Fibroblast of skin of left quadriceps (primary cell): Measurements from ENCODE around the gene IRS2.
"Not testable (repeated sequence)": the region's sequence is repeated elsewhere in the genome, so short reads cannot be mapped to it uniquely, and the experiment has no call there.

Experiments used
- DNase-seq, 2 experiments: peaks; one replicate each; pipeline ENCODE4 v3.0.0-alpha.2; 2013; ENCODE audit warnings: low read depth in 2 of 2

The IRS2 gene, protein sequence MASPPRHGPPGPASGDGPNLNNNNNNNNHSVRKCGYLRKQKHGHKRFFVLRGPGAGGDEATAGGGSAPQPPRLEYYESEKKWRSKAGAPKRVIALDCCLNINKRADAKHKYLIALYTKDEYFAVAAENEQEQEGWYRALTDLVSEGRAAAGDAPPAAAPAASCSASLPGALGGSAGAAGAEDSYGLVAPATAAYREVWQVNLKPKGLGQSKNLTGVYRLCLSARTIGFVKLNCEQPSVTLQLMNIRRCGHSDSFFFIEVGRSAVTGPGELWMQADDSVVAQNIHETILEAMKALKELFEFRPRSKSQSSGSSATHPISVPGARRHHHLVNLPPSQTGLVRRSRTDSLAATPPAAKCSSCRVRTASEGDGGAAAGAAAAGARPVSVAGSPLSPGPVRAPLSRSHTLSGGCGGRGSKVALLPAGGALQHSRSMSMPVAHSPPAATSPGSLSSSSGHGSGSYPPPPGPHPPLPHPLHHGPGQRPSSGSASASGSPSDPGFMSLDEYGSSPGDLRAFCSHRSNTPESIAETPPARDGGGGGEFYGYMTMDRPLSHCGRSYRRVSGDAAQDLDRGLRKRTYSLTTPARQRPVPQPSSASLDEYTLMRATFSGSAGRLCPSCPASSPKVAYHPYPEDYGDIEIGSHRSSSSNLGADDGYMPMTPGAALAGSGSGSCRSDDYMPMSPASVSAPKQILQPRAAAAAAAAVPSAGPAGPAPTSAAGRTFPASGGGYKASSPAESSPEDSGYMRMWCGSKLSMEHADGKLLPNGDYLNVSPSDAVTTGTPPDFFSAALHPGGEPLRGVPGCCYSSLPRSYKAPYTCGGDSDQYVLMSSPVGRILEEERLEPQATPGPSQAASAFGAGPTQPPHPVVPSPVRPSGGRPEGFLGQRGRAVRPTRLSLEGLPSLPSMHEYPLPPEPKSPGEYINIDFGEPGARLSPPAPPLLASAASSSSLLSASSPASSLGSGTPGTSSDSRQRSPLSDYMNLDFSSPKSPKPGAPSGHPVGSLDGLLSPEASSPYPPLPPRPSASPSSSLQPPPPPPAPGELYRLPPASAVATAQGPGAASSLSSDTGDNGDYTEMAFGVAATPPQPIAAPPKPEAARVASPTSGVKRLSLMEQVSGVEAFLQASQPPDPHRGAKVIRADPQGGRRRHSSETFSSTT (N-terminal part only)

DNA sequence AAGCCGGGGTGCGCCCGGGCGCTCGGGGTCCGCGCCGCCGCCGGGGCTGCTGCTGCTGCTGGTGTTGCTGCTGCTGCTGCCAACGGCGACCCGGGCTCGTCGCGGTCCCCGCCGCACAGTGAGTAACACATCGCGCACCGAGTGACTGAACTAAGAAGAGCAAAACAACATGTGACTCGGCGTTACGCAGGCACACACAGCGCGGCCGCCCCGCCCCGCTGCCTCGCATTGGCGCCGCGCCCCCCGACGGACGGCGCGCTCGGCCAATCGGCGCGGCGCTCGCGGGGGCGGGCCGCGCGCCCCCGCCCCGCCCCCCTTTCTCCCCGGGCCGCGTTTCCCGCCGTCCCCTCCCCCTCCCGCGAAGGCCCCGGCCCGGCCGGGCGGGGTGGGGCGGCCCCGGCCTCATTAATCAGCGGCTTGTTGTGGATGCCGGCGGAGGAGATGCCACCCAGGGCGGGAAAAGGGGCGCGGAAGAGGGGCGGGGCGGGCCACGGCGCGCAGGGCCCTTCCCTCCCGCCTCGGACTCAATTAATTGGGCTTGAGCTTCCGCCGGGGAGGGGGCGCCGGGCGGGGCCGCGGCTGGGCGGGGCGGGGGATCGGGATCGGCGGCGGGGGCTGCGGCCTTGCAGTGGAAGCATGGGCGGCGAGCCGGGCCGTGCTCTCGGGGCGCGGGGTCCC is at the start of gene IRS2:
Gene IRS2, minus strand, starts transcription at position 127 of the 678 bp plus-strand sequence. CDS start 530 bp downstream, outside the sequence.
- peak; percentile 83 for DNase-seq

DNA sequence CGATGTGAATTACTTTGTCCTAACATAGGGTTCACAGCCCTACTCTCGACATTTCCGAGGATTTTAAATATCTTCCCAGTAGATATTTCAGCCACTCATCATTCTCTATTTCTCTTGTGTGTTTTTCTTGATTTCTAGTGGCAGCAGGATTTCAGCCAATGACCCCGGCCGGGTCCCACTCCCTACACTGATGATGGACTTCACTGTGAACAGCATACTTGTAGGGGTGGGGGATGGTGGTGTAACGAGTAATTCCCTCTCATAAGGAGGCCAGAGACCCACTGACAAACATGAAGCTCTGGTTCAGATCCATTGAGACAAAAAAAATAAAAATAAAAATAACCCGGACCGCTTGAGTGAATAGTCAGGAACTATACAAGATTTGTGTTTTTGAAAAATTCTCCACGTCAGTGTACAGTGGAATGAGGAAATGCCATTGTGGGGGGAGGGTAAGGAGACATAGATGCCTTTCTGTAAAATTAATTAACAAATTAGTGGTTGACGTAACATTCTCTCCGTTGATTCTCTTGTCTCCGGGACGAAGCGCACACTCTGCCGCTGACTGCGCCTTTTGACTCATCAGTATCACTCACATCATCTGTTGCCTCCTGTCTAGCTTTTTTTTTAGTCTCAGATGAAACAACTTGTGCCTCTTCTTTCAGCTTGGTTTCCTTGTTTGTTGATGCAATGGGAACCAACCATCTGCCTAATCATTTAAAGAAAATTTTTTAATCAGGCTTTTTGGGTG is 48.8 kb upstream of the IRS2 start:
- peak in 1 of 2 experiments; percentile 14 for DNase-seq

DNA sequence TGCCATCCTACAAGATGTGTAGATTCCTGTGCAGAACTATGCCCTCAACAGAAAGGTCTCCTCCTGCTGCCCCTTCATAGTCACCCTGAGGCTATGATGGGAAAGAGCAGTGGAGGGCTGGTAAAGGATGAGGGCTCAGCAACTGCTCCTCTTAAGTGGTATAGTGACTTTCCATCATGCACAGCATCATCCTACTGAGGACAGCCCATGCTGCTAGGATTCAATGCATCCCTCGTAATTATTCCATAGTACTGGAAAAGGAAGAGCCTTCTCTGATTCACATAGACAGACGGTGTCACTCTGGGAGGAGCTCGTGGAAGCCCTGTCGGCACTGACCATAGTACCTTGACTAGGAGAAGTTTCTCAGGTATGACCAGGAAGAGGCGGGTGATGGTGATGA is 47.6 kb upstream of the IRS2 start:
- DNase-seq = no peak

DNA sequence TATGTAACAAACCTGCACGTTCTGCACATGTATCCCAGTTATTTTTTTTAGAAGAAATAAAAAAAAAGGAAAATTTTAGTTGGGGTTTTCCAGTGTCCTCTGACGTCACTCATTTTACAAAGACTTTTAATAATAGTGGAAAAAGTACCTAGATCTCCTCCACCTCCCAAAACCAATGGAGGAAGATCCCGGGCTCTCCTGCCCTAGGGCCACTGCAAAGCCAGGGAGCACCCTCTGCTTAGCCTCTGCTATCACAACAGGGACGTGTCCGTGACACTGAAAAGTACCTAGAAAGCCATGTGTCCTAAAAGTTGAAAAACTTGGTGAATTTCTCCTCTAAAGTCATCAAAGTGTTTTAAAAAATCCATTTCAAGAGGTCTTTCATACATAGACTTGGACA is 46.7 kb upstream of the IRS2 start:
- no peak for DNase-seq

DNA sequence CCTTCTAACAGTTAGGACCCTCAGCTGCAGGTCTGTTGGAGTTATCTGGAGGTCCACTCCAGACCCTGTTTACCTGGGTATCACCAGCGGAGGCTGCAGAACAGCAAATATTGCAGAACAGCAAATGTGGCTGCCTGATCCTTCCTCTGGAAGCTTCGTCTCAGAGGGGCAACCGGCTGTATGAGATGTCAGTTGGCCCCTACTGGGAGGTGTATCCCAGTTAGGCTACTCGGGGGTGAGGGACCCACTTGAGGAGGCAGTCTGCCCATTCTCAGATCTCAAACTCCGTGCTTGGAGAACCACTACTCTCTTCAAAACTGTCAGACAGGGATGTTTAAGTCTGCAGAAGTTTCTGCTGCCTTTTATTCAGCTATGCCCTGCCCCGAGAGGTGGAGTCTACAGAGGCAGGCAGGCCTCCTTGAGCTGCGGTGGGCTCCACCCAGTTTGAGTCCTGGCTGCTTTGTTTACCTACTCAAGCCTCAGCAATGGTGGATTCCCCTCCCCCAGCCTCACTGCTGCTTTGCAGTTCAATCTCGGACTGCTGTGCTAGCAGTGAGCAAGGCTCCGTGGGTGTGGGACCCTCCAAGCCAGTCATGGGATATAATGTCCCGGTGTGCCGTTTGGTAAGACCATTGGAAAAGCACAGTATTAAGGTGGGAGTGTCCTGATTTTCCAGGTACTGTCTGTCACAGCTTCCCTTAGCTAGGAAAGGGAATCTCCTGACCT is 42.4 kb upstream of the IRS2 start:
- DNase-seq = not testable (repeated sequence)

DNA sequence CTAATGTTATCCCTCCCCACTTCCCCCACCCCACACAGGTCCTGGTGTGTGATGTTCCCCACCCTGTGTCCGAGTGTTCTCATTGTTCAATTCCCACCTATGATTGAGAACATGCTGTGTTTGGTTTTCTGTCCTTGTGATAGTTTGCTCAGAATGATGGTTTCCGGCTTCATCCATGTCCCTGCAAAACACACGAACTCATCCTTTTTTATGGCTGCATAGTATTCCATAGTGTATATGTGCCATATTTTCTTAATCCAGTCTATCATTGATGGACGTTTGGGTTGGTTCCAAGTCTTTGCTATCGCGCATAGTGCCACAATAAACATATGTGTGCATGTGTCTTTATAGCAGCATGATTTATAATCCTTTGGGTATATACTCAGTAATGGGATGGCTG is 36.8 kb upstream of the IRS2 start:
- DNase-seq = not testable (repeated sequence)

DNA sequence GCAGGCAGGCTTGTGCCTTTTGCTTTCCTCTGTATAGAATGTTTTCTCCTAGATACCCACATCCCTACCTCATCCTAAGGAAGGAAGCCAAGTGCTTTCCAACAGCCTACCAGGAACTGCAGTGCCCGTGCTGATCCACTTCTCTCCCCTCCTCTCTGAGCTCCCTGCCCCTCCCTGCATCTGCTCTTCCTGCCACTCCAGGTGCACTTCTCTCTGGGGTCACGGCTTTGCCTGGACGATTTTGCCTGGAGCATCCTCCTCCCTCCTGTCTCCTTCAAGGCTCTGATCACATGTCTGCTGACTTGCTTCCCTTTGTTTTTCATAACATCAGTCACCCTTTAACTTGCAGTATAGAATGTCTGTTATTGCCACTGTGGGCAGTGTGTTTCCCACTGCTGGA is 34.7 kb upstream of the IRS2 start:
- DNase-seq = no peak

DNA sequence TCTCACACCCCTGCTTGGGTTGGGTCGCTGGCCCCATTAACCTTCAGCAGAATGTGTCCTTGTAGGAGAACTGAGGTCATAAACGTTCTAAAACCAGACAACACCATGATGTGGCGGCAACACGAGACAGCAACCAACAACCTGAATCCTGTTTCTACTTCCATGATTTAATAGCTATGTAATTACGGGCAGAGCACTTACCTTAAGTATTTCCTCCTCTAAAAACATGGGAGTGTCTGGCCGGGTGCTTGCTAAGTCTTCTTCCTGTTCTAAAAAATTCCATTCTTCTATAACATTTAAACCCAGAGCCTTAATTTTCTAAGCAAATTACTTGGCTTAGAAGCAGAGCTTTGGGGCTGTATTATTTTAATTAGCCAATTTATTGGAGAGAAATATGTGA is 33.5 kb upstream of the IRS2 start:
- DNase-seq = no peak

DNA sequence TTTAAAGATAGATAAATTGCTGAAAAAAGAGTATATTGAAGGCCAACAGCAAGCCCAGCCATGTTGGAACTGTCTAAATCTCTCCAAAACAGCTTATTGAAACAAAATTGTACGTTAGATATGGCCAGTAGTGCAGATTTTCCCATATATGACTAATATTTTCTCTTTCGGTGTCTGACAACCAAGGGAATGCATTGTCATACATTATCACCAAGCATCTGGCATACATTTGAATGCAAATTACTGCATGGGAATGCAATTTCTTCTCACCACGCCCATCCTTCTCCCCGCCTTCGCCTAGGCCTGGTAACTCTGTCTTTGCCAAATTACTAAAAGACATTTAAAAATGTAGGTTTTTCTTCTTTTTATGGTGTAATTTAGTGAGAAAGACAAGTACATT is 32.5 kb upstream of the IRS2 start:
- peak; percentile 72 to 75 for DNase-seq

DNA sequence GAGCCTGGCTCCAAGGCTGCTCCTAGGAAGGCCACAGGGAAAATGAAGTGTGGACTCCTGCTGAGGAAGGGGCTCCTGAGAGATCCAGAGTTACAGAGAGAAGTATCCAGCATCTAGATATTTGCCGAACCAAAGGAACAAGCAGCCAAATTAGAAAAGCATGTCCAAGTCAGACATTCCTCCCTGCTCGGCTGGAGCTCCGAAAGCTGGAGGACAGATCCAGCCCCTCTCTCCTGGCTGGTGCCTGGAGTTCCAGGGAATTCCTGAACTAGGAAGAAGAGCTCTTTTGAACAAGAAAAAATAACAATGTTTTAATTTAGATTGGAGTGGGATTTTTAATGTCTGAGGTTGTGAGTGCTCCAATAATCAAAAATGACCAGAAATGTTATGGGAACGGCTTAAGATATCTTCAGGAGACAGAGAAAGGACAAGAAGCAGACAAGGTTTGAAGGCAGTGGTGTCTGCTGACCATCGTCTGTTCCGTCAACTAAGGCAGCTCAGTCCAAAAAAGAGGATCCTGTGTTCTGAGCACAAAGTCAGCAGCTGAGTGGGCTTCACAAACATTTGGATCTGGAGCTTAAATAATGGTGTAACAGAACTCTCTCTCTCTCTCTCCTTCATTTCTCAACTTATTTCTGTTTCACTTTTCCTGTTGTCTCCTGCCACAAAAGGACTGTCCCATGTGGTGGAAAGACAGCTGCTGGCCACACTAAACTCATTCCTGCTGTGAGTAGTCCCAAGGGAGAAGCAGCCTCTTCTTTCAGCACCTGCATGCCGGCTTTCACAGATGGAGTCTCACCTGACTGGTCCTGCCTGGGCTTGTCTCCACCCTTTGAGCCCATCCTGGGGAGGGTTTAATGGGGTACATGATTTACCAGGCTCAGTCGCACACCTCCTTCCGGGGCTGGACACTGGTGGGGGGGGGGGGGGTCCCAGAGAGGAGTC is 31.5 kb upstream of the IRS2 start:
- DNase-seq = peak in 1 of 2 experiments; percentile 14

DNA sequence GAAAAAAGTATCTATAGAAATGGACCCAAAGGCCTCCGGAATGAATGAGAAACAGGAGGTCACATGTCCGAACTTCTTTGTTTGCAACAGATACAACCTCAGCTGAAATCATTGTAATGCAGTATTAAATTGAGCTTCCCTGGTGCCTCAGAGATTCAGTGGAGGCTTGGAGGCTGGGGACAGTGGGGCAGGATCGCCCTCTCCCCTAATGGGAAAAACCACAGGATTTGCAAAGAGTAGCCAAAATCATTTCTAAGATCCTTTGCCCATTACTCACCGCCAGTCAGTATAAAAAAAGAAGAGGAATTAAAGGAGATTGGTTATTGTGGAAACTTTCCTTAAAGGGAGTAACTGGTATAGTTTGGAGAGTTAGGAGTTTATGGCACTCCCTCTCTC is 30.4 kb upstream of the IRS2 start:
- peak; percentile 76 to 78 for DNase-seq

DNA sequence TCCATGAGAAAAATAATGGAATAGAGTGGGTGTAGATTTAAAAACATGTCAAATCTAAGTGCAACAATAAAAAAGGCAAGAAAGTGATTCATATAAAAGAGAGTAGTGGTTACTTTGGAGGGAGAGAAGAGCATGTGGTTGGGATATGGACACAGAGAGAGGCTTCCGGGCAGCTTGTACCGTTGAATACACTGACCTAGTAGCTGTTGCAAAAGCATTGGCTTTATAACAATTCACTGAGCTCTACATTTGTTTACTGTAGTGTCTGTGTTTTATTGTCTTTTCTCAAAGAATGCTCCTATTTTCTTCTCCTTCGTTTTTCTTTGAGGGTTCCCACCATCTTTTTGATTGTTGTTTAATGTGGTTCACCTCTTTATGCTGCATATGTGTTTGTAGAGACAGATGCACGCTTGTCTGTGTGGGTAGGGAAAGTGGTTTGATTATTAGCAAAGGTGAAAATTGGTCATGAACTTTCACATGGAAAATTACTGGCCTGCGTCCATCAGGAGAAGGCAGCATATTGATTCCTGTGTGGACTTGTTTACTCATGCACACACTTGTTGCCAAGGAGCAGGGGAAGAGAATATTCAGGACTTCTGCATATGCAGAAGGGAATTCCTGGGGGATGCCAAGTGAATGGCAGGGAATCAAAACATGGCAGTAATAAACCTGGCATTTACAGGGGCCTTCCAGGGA is 29.9 kb upstream of the IRS2 start:
- DNase-seq = no peak

DNA sequence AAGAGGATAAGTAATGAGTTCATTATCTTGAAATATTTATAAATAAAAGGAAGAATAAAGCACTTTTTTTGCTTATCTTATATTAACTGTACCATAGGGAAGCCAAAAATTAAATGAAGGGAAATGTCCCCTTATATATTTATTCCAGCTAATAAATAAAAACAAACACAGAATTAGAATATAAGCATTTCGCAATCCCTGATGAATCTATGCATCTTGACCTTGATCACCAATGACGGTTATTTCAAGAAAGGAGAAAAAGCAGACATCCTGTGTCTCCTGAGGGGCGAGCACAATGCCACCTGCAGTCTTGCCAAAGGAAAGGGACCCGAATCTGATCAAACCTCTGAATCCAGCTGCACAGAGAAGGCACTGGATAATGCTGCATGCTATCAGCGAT is 29.3 kb upstream of the IRS2 start:
- DNase-seq = no peak

DNA sequence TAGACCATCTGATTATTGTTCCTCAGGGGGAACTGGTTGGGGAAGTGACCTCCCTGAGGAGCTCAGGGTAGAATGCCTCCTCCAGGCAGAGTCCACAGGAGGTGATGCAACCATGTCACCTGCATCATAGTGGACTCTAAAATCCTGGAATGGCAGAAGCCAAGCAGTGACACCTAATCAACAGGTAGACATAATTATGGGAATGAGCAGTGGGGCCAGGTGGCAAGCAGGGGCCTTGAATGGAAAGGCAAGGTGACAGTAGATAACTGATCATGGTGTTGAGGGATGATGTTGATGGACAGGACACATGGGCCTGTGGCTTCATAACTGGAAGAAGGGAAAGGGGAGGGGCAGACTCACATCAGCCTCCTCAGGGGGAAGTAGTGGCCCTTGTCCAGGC is 27.3 kb upstream of the IRS2 start:
- no peak for DNase-seq

DNA sequence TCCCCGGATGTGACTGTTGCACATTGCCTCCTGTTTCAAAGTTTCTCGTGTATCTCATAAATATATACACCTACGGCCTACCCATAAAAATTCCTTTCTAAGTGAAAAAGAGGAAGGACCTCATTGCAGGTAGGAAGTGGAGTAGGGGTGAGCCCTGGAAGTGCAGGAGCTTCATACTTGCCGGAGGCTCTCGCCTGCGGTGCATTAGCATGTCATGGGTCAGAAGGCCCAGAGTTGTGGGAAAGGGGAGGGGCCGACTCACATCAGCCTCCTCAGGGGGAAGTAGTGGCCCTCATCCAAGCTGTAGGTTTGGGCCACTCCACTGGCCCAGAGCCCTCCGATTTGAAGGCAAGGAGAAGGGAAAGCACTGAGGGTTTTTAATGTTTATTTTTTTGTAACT is 26.0 kb upstream of the IRS2 start:
- DNase-seq = no peak

DNA sequence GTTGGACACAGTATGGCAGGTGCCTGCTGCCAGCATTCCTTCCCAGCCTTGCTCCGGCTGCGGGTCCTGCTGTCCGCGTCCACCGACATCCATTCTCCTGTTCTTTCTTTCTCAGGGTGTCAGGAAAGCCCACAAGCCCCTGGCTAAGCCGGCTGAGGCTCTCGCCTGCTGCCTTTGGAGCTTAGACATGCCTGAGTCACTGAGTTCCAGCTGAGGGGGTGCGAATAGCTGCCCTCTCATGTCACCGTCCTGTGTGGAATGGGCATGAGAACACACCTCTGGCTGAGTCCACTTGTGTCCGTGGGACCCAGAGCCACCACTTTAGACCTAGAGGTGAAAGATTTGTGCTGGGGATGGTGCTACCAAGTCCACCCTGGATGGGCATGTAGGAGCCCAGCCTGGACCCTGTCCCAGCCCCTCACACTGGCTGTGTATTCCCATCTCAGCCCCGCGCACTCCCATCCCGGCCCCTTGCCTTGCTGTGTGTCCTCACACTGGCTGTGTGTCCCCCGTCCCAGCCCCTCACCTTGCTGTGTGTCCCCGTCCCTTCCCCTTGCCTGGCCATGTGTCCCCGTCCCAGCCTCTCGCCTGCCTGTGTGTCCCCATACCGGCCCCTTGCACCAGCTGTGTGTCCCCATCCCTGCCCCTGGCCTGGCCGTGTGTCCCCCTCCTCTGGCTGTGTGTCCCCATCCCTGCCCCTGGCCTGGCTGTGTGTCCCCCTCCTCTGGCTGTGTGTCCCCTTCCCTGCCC is 24.6 kb upstream of the IRS2 start:
- no peak for DNase-seq

DNA sequence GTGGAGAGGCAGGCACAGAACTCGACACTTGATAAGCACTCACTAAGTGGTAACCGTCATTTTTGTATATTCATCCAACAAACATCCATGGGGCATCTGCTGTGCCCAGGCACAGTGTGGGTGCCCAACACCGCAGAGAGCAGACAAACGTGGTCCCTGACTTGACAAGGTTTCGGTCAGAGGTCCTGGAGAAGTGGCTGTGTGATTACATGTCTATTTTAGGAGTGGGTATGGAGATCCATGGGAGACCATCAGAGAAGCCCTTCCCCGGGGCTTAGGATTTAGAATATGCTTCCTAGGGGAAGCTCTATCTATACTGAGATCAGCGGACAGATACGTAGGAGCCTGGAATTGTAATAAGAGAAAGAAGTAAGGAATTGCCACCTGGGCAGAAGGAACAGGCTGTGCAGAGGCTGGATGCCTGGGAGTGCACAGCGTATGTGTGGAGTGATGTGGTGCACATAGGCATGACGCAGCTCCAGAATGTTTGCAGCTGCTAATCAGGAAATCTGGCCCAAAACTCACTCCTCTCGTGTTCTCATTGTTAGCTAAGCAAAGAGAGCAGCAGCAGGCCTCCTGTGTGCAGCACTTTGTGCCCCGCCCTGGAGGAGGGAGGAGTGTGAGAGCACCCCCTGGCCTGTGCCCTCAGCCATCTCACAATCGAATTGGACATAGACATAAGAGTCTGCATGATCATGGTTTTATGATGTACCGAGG is 23.0 kb upstream of the IRS2 start:
- no peak for DNase-seq
